HepG2 (cell line): ENCODE measurements around the gene AHNAK. TPM values are rescaled to one million over a fixed set of nuclear protein-coding genes. Genes with fewer than 3 reads are reported as not detected.

Experiments used
- ATAC-seq: fragments of 200-7000 bp; cut with Tn5 transposase; 3 replicates; pipeline ENCODE4 v1.9.1; 2020; ENCODE audit warnings: mild to moderate bottlenecking, moderate library complexity
- BruUV-seq: library from RNA; stranded (reverse); fragments of 400-500 nt; replicated peaks from 2 replicates; lab custom pipeline; 2021; lab: Mats Ljungman, UMichigan
- CTCF ChIA-PET: fragments of 300-600 bp; formaldehyde crosslinking; extraction: SDS; loops from one replicate; lab custom pipeline; 2021; ENCODE audit warnings: low total read pairs, inconsistent platforms, low intra/inter-chr PET ratio; lab: Yijun Ruan, JAX
- POLR2A ChIA-PET: fragments of 350-600 bp; sonication (Branson Sonifier 250); formaldehyde crosslinking; loops from one replicate; lab custom pipeline; 2020; ENCODE audit warnings: antibody characterized with exemption, inconsistent platforms; lab: Yijun Ruan, JAX
- DNase-seq: peaks from one replicate; pipeline ENCODE4 v3.0.0-alpha.2; 2015; ENCODE audit warnings: low spot score
- FAIRE-seq: peaks from 3 replicates; lab custom pipeline; 2011; peaks lifted over from hg19 to GRCh38; lab: Jason Lieb, UNC
- H2AFZ ChIP-seq: one replicate; pipeline ENCODE4 v1.6.1; 2011; ENCODE audit warnings: low read length, inconsistent platforms
- H3K27ac ChIP-seq: fragments of 300-600 bp; 3 replicates; pipeline ENCODE4 v1.8.0; 2011; ENCODE audit warnings: mixed run types, mild to moderate bottlenecking, mixed read lengths, low read length, inconsistent platforms; ENCODE audit not compliant: insufficient read depth; ENCODE audit errors: extremely low read length
- H3K27me3 ChIP-seq, 2 experiments: fragments of 200-600 bp in 1 of 2; 2 replicates in 1 of 2; 3 replicates in 1 of 2; pipeline versions ENCODE4 v1.6.0 to v1.8.0; 2011; ENCODE audit warnings: low read length in 2 of 2, mild to moderate bottlenecking in 2 of 2, moderate library complexity in 2 of 2, inconsistent platforms in 1 of 2; ENCODE audit not compliant: insufficient read depth in 2 of 2, control insufficient read depth in 1 of 2
- H3K36me3 ChIP-seq, 2 experiments: fragments of 200-600 bp in 1 of 2; replicated peaks in 1 of 2; 2 replicates in 1 of 2; 3 replicates in 1 of 2; pipeline versions ENCODE4 v1.5.1 to v1.8.0; 2011; ENCODE audit warnings: low read length in 2 of 2, inconsistent platforms in 1 of 2; ENCODE audit not compliant: insufficient read depth in 2 of 2, control insufficient read depth in 1 of 2
- H3K4me1 ChIP-seq: 2 replicates; pipeline ENCODE4 v1.5.1; 2012; ENCODE audit warnings: low read length, inconsistent platforms; ENCODE audit not compliant: insufficient read depth
- H3K4me2 ChIP-seq: 2 replicates; pipeline ENCODE4 v1.6.0; 2011; ENCODE audit warnings: low read depth, low read length, inconsistent platforms
- H3K4me3 ChIP-seq, 3 experiments: fragments of 200-600 bp in 1 of 3; sonication (generic), shearing (Covaris generic) in 1 of 3; replicated peaks in 1 of 3; 2 replicates each; pipeline ENCODE4 v1.5.1; 2011 to 2016; ENCODE audit warnings: low read length in 3 of 3, inconsistent platforms in 2 of 3, low read depth in 2 of 3, mild to moderate bottlenecking in 2 of 3, control low read depth in 1 of 3, mixed read lengths in 1 of 3; ENCODE audit not compliant: insufficient read depth in 1 of 3
- H3K79me2 ChIP-seq: one replicate; pipeline ENCODE4 v1.6.1; 2011; ENCODE audit warnings: low read length, inconsistent platforms; ENCODE audit not compliant: insufficient read depth
- H3K9ac ChIP-seq: 2 replicates; pipeline ENCODE4 v1.6.0; 2011; ENCODE audit warnings: mild to moderate bottlenecking, low read depth, low read length, inconsistent platforms; ENCODE audit not compliant: insufficient read depth
- H3K9me3 ChIP-seq: 2 replicates; pipeline ENCODE4 v1.5.1; 2012; ENCODE audit warnings: mild to moderate bottlenecking, low read length
- H4K20me1 ChIP-seq: 2 replicates; pipeline ENCODE4 v1.6.0; 2011; ENCODE audit warnings: inconsistent platforms, mild to moderate bottlenecking, low read length, moderate library complexity; ENCODE audit not compliant: insufficient read depth
- IKZF4 ChIP-seq: sonication (generic); formaldehyde crosslinking; IDR thresholded peaks from 2 replicates; pipeline ENCODE4 v1.5.1; 2020; ENCODE audit warnings: borderline replicate concordance, mild to moderate bottlenecking, low read depth, missing genetic modification reagents; ENCODE audit errors: not compliant biosample characterization
- KLF9 ChIP-seq: IDR thresholded peaks from 2 replicates; pipeline ENCODE4 v1.6.1; 2016; ENCODE audit warnings: low read depth
- MXI1 ChIP-seq: IDR thresholded peaks from 3 replicates; pipeline ENCODE4 v1.6.1; 2012; ENCODE audit warnings: low read depth, low read length, inconsistent platforms, borderline replicate concordance
- NCOR1 ChIP-seq: fragments of 200-600 bp; sonication (generic); IDR thresholded peaks from 2 replicates; pipeline ENCODE4 v1.7.0; 2017; ENCODE audit warnings: antibody characterized with exemption, low read length, borderline replicate concordance
- PLRG1 ChIP-seq: fragments of 450-650 bp; conservative IDR thresholded peaks from 2 replicates; pipeline ENCODE4 v1.6.1; 2016
- SIN3A ChIP-seq: IDR thresholded peaks from 2 replicates; pipeline ENCODE4 v1.6.1; 2011; ENCODE audit warnings: low read depth, mild to moderate bottlenecking, control low read depth, low read length, borderline replicate concordance
- TARDBP ChIP-seq: sonication (generic); formaldehyde crosslinking; IDR thresholded peaks from 2 replicates; pipeline ENCODE4 v1.8.0; 2022; ENCODE audit warnings: mild to moderate bottlenecking, missing genetic modification reagents
- ZNF136 ChIP-seq: sonication (generic); formaldehyde crosslinking; IDR thresholded peaks from 2 replicates; pipeline ENCODE4 v1.8.1; 2022; ENCODE audit warnings: low read depth, mild to moderate bottlenecking, moderate library complexity, missing genetic modification reagents
- WGBS: methylation state at CpG from one replicate; pipeline ENCODE4 v1.1.6; 2017; ENCODE audit warnings: low lambda C conversion rate; 5-methylcytosine and 5-hydroxymethylcytosine counted together
- in situ Hi-C: cut with HindIII; loops from 2 replicates; pipeline ENCODE4 v1.10.0; 2017; ENCODE audit warnings: low pct_unique_long_range_greater_than_20kb; ENCODE audit not compliant: extremely low pct_ligation_motif_present
- intact Hi-C: fragments of 100-400 bp; cut with micrococcal nuclease; formaldehyde crosslinking; loops from one replicate; pipeline ENCODE4 v1.10.0; 2022; ENCODE audit not compliant: unreplicated experiment
- polyA plus RNA-seq, 8 experiments: library from polyadenylated mRNA; depleted of rRNA in 3 of 8; stranded (reverse) in 7 of 8; unstranded in 1 of 8; fragments of >200 nt; fragmentation: Illumina TruSeq in 4 of 8; extraction: Trizol in 4 of 8; gene quantifications; 2 replicates each; pipeline versions ENCODE4 v1.2.1 to v1.2.3, GENCODE V29; 2011 to 2016; ENCODE audit warnings: low read depth in 4 of 8, missing spikeins in 1 of 8, mixed read lengths in 1 of 8; ENCODE audit not compliant: insufficient read depth in 1 of 8
- total RNA-seq, 5 experiments: library from RNA; depleted of rRNA; stranded (reverse); fragments of >200 nt; fragmentation: Illumina TruSeq; extraction: Trizol; gene quantifications; 2 replicates each; pipeline ENCODE4 v1.2.3, GENCODE V29; 2016; ENCODE audit warnings: low read depth in 1 of 5
- TF ChIP-seq, protein P1 (sequence below): sonication (generic); formaldehyde crosslinking; IDR thresholded peaks from 2 replicates; pipeline ENCODE4 v1.4.0; 2020; ENCODE audit warnings: mild to moderate bottlenecking, missing genetic modification reagents

AHNAK gene
- total and polyA plus RNA-seq, 2 of the 13 experiments (the other 11 are each of a cell fraction or from before 2014, with no cell fraction given), result 23.4 to 25.0 TPM

DNA sequence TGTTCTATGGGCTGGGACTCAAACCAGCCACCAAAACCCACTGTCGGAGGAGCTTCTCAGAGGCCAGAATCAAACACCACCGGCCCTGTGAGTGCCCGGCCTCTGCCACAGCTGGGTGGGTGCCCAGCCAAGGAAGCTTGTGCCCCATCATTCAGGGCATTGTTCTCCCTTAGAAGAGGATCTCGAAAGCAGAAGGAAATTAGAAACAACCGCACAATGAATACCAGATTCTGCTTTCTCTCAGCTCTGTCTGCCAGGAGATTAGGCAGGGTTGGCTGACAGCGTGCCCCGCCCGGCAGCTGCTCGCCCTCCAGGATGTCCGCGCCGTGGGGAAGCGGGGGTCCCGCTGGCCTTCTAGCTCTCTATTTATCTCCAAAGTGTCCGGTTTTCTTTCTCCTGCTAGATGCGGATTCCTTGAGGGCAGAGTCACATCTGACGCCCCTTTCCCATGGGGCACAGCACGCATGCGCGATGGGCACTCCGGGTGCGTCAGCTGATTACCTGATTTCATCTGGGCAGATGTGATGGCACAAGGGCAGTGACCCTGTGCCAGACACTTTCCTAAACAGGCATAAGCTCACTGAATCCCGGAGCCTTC is 102.3 kb downstream of the AHNAK start:
- no peaks in the 10 kb centered on the region for H3K9me3 ChIP-seq
- no peak for FAIRE-seq
- DNase-seq, result no peak
- H3K27me3 ChIP-seq, result peaks cover 3 to 22% of the 10 kb centered on the region in 2 experiments; a peak in 4 of 5 replicates
- H3K9ac ChIP-seq, result no peak overlapping the region
- no peaks in the 10 kb centered on the region for H4K20me1 ChIP-seq
- CTCF ChIA-PET, result no interaction called here
- H2AFZ ChIP-seq, result no peak overlapping the region
- WGBS, result 82% methylated on average over 18 of the region's 23 CpGs
- peaks cover 43% of the 10 kb centered on the region for H3K4me1 ChIP-seq
- in situ Hi-C loops, result no loop called here
- H3K36me3 ChIP-seq, result no peaks in the 10 kb centered on the region
- intact Hi-C loops, result no loop called here
- POLR2A ChIA-PET, result no interaction called here
- no peak for ATAC-seq
- no TSS peak for BruUV-seq
- H3K79me2 ChIP-seq, result no peaks in the 10 kb centered on the region
- TF ChIP-seq PLRG1 (no peak), TARDBP (CRISPR knock-in tag) (no peak), SIN3A (no peak), ZNF136 (CRISPR knock-in tag) (no peak)
- peak overlapping the region; percentile 57 for H3K4me2 ChIP-seq
- H3K4me3 ChIP-seq, result no peak overlapping the region
- no peak overlapping the region for H3K27ac ChIP-seq

- no peak overlapping the region for H3K4me3 ChIP-seq
- no peak overlapping the region for H3K9ac ChIP-seq
- H3K79me2 ChIP-seq, result no peaks in the 10 kb centered on the region
- in situ Hi-C loops (no loop called here), intact Hi-C loops (no loop called here)
- WGBS, result 64% methylated on average over 14 of the region's 17 CpGs
- FAIRE-seq (no peak), DNase-seq (no peak), ATAC-seq (no peak; the same call in 2 of the 3 replicates)
- no peaks in the 10 kb centered on the region for H3K36me3 ChIP-seq
- CTCF ChIA-PET, result no interaction called here
- H3K27me3 ChIP-seq, result peaks cover 3 to 22% of the 10 kb centered on the region in 2 experiments; a peak in 4 of 5 replicates
- H4K20me1 ChIP-seq, result no peaks in the 10 kb centered on the region
- H3K9me3 ChIP-seq, result no peaks in the 10 kb centered on the region
- H3K27ac ChIP-seq, result no peak overlapping the region
- POLR2A ChIA-PET, result no interaction called here
- no peak overlapping the region for H2AFZ ChIP-seq
- BruUV-seq, result no TSS peak
- peaks cover 50% of the 10 kb centered on the region for H3K4me1 ChIP-seq
- H3K4me2 ChIP-seq, result no peak overlapping the region
- no peak for TF ChIP-seq KLF9 (CRISPR knock-in tag)
- no peak for TF ChIP-seq MXI1
- TF ChIP-seq, protein P1, sequence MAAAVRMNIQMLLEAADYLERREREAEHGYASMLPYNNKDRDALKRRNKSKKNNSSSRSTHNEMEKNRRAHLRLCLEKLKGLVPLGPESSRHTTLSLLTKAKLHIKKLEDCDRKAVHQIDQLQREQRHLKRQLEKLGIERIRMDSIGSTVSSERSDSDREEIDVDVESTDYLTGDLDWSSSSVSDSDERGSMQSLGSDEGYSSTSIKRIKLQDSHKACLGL (CRISPR knock-in tag), result no peak
- no peak for TF ChIP-seq NCOR1
- TF ChIP-seq IKZF4 (CRISPR knock-in tag), result no peak
Measured at GRCh38 chr11:62443390-62444235, 103.0 kb downstream of the AHNAK start.
